Trophoblast cell (in vitro differentiated cells and primary cell): ENCODE data around the gene MRTFA.
"Not testable (repeated sequence)": the region's sequence is repeated elsewhere in the genome, so short reads cannot be mapped to it uniquely, and the experiment has no call there.

Experiments used
- DNase-seq, 2 donors: peaks; one replicate each; pipeline ENCODE4 v3.0.0-alpha.2; 2016
- H2AFZ ChIP-seq: 2 replicates; pipeline ENCODE4 v1.6.1; 2013; ENCODE audit warnings: low read length, moderate library complexity, mild to moderate bottlenecking; ENCODE audit not compliant: insufficient read depth, poor library complexity
- H2AK5ac ChIP-seq: 2 replicates; pipeline ENCODE4 v1.6.1; 2013; ENCODE audit warnings: mild to moderate bottlenecking, low read length
- H2BK120ac ChIP-seq: 2 replicates; pipeline ENCODE4 v1.6.1; 2013; ENCODE audit warnings: low read length, mild to moderate bottlenecking, moderate library complexity; ENCODE audit not compliant: insufficient read depth, poor library complexity
- H2BK12ac ChIP-seq: 2 replicates; pipeline ENCODE4 v1.6.1; 2013; ENCODE audit warnings: mild to moderate bottlenecking, low read length, moderate library complexity
- H2BK5ac ChIP-seq: 2 replicates; pipeline ENCODE4 v1.6.1; 2013; ENCODE audit warnings: low read length, low read depth, moderate library complexity, mild to moderate bottlenecking; ENCODE audit not compliant: poor library complexity
- H3K14ac ChIP-seq: 2 replicates; pipeline ENCODE4 v1.6.1; 2013; ENCODE audit warnings: mild to moderate bottlenecking, low read length
- H3K18ac ChIP-seq: 2 replicates; pipeline ENCODE4 v1.6.1; 2013; ENCODE audit warnings: mild to moderate bottlenecking, low read length
- H3K23ac ChIP-seq: 2 replicates; pipeline ENCODE4 v1.6.1; 2013; ENCODE audit warnings: low read length
- H3K27ac ChIP-seq: 2 replicates; pipeline ENCODE4 v1.5.1; 2013; ENCODE audit warnings: low read depth, mild to moderate bottlenecking, inconsistent platforms, low read length, moderate library complexity
- H3K27me3 ChIP-seq: 2 replicates; pipeline ENCODE4 v1.6.1; 2013; ENCODE audit warnings: inconsistent platforms, mild to moderate bottlenecking, low read length, moderate library complexity; ENCODE audit not compliant: insufficient read depth
- H3K36me3 ChIP-seq, 2 experiments: 1 replicate in 1 of 2; 2 replicates in 1 of 2; pipeline ENCODE4 v1.6.1; 2013; ENCODE audit warnings: low read length in 2 of 2, mild to moderate bottlenecking in 2 of 2, moderate library complexity in 1 of 2; ENCODE audit not compliant: insufficient read depth in 2 of 2, control insufficient read depth in 1 of 2
- H3K4ac ChIP-seq: 2 replicates; pipeline ENCODE4 v1.6.1; 2013; ENCODE audit warnings: low read depth, mild to moderate bottlenecking, low read length, moderate library complexity
- H3K4me1 ChIP-seq, 2 experiments: 1 replicate in 1 of 2; 2 replicates in 1 of 2; pipeline ENCODE4 v1.6.1; 2013; ENCODE audit warnings: low read length in 2 of 2, mild to moderate bottlenecking in 2 of 2, moderate library complexity in 1 of 2; ENCODE audit not compliant: insufficient read depth in 2 of 2, control insufficient read depth in 1 of 2
- H3K4me2 ChIP-seq: 2 replicates; pipeline ENCODE4 v1.6.1; 2013; ENCODE audit warnings: inconsistent platforms, mild to moderate bottlenecking, low read length, moderate library complexity
- H3K4me3 ChIP-seq: 2 replicates; pipeline ENCODE4 v1.5.1; 2013; ENCODE audit warnings: mild to moderate bottlenecking, low read depth, low read length, inconsistent platforms
- H3K79me1 ChIP-seq: one replicate; pipeline ENCODE4 v1.6.1; 2013; ENCODE audit warnings: low read length
- H3K79me2 ChIP-seq: 2 replicates; pipeline ENCODE4 v1.6.1; 2013; ENCODE audit warnings: low read length, mild to moderate bottlenecking; ENCODE audit not compliant: control insufficient read depth, insufficient read depth, poor library complexity
- H3K9ac ChIP-seq: 2 replicates; pipeline ENCODE4 v1.6.1; 2013; ENCODE audit warnings: mild to moderate bottlenecking, low read length
- H3K9me3 ChIP-seq: 2 replicates; pipeline ENCODE4 v1.6.1; 2013; ENCODE audit warnings: low read depth, mild to moderate bottlenecking, control low read depth, inconsistent platforms, low read length; ENCODE audit not compliant: insufficient read depth
- H4K12ac ChIP-seq: 2 replicates; pipeline ENCODE4 v1.6.1; 2013; ENCODE audit warnings: low read depth, mild to moderate bottlenecking, low read length, moderate library complexity
- H4K8ac ChIP-seq: 2 replicates; pipeline ENCODE4 v1.6.1; 2013; ENCODE audit warnings: low read depth, mild to moderate bottlenecking, low read length, moderate library complexity
- H4K91ac ChIP-seq: one replicate; pipeline ENCODE4 v1.6.1; 2013; ENCODE audit warnings: low read depth, mild to moderate bottlenecking, low read length, moderate library complexity
- whole genome bisulfite sequencing: extraction: QIAGEN DNeasy Blood & Tissue Kit; methylation state at CpG from one replicate; pipeline ENCODE4 v1.1.7; 2013; ENCODE audit warnings: missing lambda C conversion rate; ENCODE audit not compliant: insufficient read length, insufficient coverage; ENCODE audit errors: extremely low coverage; 5-methylcytosine and 5-hydroxymethylcytosine counted together

Gene MRTFA

DNA sequence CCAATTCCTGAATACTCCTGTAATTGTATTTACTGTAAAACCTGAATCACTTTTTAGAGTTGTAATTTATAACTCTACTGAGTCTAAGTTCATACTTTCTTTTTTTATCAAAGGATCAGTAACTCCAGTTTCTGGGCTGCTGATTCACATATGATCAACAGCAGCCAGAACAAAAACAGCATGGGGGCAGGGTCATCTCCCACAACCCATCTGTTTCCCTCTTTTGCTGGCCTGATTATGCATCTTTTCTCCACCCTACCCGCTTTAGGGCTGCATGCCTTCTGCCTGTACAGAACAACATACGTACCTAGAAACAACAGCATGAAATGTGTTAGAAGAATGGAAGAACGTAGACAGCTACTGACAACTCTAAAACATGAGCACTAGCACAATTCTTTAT is 76.0 kb downstream of the MRTFA start:
- H3K79me1 ChIP-seq: peaks cover 2% of the 10 kb centered on the region

DNA sequence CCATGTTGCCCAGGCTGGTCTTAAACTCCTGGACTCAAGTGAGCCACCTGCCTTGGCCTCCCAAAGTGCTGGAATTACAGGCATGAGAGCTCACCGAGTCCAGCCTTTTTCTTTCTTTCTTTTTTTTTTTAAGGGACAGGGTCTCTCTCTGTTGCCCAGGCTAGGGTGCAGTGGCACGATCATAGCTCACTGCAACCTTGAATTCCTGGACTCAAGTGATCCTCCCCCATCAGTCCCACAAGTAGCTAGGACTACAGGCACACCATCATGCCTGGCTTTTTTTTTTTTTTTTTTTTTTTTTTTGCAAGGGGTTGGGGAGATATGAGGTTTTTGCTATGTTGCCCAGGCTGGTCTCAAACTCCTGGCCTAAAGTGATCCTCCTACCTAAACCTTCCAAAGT is 78.5 kb downstream of the MRTFA start:
- Histone ChIP-seq H3K4ac (no peak overlapping the region), H3K27me3 (no peaks in the 10 kb centered on the region), H2AFZ (no peak overlapping the region), H3K79me1 (peaks cover 2% of the 10 kb centered on the region), H3K79me2 (no peaks in the 10 kb centered on the region), H3K4me3 (no peak overlapping the region), H3K14ac (no peak overlapping the region), H3K4me1 (peaks cover 4 to 6% of the 10 kb centered on the region in 2 experiments), H2AK5ac (no peak overlapping the region), H3K27ac (no peak overlapping the region), H3K23ac (no peak overlapping the region), H3K36me3 (peaks cover 0 to 6% of the 10 kb centered on the region in 2 experiments), H4K12ac (no peak overlapping the region), H2BK120ac (no peak overlapping the region), H3K9me3 (no peaks in the 10 kb centered on the region), H4K8ac (no peak overlapping the region), H3K4me2 (no peak overlapping the region), H3K9ac (no peak overlapping the region), H3K18ac (no peak overlapping the region), H2BK12ac (no peak overlapping the region), H4K91ac (no peak overlapping the region), H2BK5ac (no peak overlapping the region)
- no CpG with 5 or more reads among the region's 2 CpGs for WGBS
- DNase-seq: no peak

More for the DNA sequence above, 76.0 kb downstream of the MRTFA start:
- Histone ChIP-seq H3K18ac (no peak overlapping the region), H3K79me2 (no peaks in the 10 kb centered on the region), H3K4me1 (peaks cover 0 to 2% of the 10 kb centered on the region in 2 experiments), H2BK12ac (no peak overlapping the region), H4K91ac (no peak overlapping the region), H3K23ac (no peak overlapping the region), H3K4ac (no peak overlapping the region), H4K8ac (no peak overlapping the region), H3K27ac (no peak overlapping the region), H2AFZ (no peak overlapping the region), H4K12ac (no peak overlapping the region), H3K9me3 (no peaks in the 10 kb centered on the region), H2BK120ac (no peak overlapping the region), H3K4me2 (no peak overlapping the region), H3K27me3 (no peaks in the 10 kb centered on the region), H3K36me3 (peaks cover 0 to 2% of the 10 kb centered on the region in 2 experiments), H3K4me3 (no peak overlapping the region), H2BK5ac (no peak overlapping the region), H3K14ac (no peak overlapping the region), H2AK5ac (no peak overlapping the region), H3K9ac (no peak overlapping the region)
- DNase-seq: peak; percentile 59 to 60
- no CpG with 5 or more reads among the region's 3 CpGs for WGBS

DNA sequence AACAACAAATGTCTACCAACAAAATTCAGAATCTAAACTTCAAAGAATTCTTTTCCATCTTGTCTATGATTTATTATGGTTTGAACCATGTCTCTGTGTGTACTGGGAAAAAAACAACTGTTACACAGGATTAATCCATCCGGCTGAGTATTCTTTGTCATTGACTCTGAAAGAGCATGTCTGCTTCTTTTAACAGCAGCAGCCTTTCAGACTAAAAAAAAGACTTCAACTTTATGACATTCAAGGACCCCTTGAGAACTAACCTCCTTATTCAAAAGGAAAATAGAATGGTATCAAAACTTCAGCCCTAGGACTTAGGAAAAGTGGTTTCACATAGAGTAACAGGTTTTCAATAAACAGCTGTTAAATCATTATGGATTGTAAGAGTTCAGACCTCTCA is 79.9 kb downstream of the MRTFA start:
- Histone ChIP-seq H4K8ac (no peak overlapping the region), H3K23ac (no peak overlapping the region), H3K36me3 (peaks cover 3 to 9% of the 10 kb centered on the region in 2 experiments), H2BK120ac (no peak overlapping the region), H3K4me2 (no peak overlapping the region), H3K27me3 (no peaks in the 10 kb centered on the region), H3K79me2 (no peaks in the 10 kb centered on the region), H3K9me3 (no peaks in the 10 kb centered on the region), H2AFZ (no peak overlapping the region), H2BK12ac (no peak overlapping the region), H4K12ac (no peak overlapping the region), H2AK5ac (no peak overlapping the region), H3K4me1 (peaks cover 4 to 6% of the 10 kb centered on the region in 2 experiments), H3K79me1 (peaks cover 2% of the 10 kb centered on the region), H3K9ac (no peak overlapping the region), H3K4ac (no peak overlapping the region), H3K18ac (no peak overlapping the region), H3K27ac (no peak overlapping the region), H4K91ac (no peak overlapping the region), H3K4me3 (no peak overlapping the region), H2BK5ac (no peak overlapping the region), H3K14ac (no peak overlapping the region)
- no peak for DNase-seq
- no CpG with 5 or more reads among the region's 1 CpG for WGBS

DNA sequence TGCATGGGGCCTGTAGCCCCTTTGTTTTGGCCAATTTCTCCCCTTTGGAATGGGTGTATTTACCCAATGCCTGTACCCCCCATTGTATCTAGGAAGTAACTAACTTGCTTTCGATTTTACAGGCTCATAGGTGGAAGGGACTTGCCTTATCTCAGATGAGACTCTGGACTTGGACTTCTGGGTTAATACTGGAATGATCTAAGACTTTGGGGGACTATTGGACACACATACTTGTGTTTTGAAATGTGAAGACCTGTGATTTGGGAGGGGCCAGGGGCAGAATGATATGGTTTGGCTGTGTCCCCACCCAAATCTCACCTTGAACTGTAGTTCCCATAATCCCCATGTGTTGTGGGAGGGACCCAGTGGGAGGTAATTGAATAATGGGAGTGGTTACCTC is 82.5 kb downstream of the MRTFA start:
- not testable (repeated sequence) for H3K9ac ChIP-seq, H3K4me2 ChIP-seq, H3K79me2 ChIP-seq, H3K23ac ChIP-seq, H4K12ac ChIP-seq, H3K18ac ChIP-seq, H2AFZ ChIP-seq, H3K27me3 ChIP-seq, H3K79me1 ChIP-seq, H3K14ac ChIP-seq, H3K4me1 ChIP-seq, H2AK5ac ChIP-seq, H3K4me3 ChIP-seq, H4K91ac ChIP-seq, H2BK5ac ChIP-seq, DNase-seq, H2BK12ac ChIP-seq, H3K9me3 ChIP-seq, H2BK120ac ChIP-seq, H3K27ac ChIP-seq, H4K8ac ChIP-seq, H3K4ac ChIP-seq
- no CpG with 5 or more reads among the region's 1 CpG for WGBS
- H3K36me3 ChIP-seq: peaks cover 3 to 12% of the 10 kb centered on the region in 2 experiments
